ENCODE results near the gene C6orf47. TPM values are rescaled to one million over a fixed set of nuclear protein-coding genes. Genes with fewer than 3 reads are reported as not detected.

The C6orf47 gene
- total RNA-seq, 3 donors from 2014 or later (not counting 1 experiment from before 2014, with no cell fraction given): 25.9 to 29.9 (median 27.4) TPM

GRCh38 chr6:31680226-31681134, 19.9 kb upstream of the C6orf47 start, which contains the start of gene LY6G5C:
Gene LY6G5C, minus strand, starts transcription at chr6:31681067. Its CDS starts 694 bp downstream, at chr6:31680373.
- Mint-ChIP-seq H3K36me3 (no peaks in the 10 kb centered on the region), H3K4me1 (peaks cover 19 to 23% of the 10 kb centered on the region in 2 donors), H3K4me3 (peak within 1 kb of the TSS; percentile 93), H3K27ac (peak within 1 kb of the TSS; percentile 78 to 79), H3K9me3 (no peaks in the 10 kb centered on the region), H3K27me3 (ENCODE audit: low read depth in 2 of 2) (peaks cover 0 to 3% of the 10 kb centered on the region in 2 donors)
- no peaks in the 10 kb centered on the region for H3K27me3 ChIP-seq (ENCODE audit: control insufficient read depth, insufficient read depth, low read length)
- peak within 1 kb of the TSS; percentile 56 for H3K4me3 ChIP-seq (ENCODE audit: low read length)
- peak; percentile 58 to 80 for DNase-seq
- intact Hi-C loops (cut with micrococcal nuclease): loop anchor here (1.0 to 5.0 kb wide), 2 partner anchors 57 to 150 kb away; partner anchors contain the start of gene CLIC1
- peak; percentile 64 for TF ChIP-seq CTCF (IDR thresholded peaks at IDR 0.05)
- no peaks in the 10 kb centered on the region for H3K9me3 ChIP-seq (ENCODE audit: control insufficient read depth, insufficient read depth, low read length)
- peaks cover 30% of the 10 kb centered on the region for H3K4me1 ChIP-seq (ENCODE audit: control insufficient read depth, insufficient read depth, low read length)
- peak; percentile 83 to 89 (median 86) for ATAC-seq
- H3K36me3 ChIP-seq (ENCODE audit: control insufficient read depth, insufficient read depth, low read length): no peaks in the 10 kb centered on the region
- 11% methylated on average over 17 of the region's 17 CpGs for WGBS (ENCODE audit: insufficient coverage)
- peak within 1 kb of the TSS; percentile 14 for H3K27ac ChIP-seq (ENCODE audit: low read length)

- Mint-ChIP-seq H3K4me1 (peaks cover 19 to 23% of the 10 kb centered on the region in 2 donors), H3K9me3 (no peaks in the 10 kb centered on the region), H3K27me3 (ENCODE audit: low read depth in 2 of 2) (peaks cover 0 to 3% of the 10 kb centered on the region in 2 donors), H3K4me3 (no peak overlapping the region), H3K36me3 (no peaks in the 10 kb centered on the region), H3K27ac (peak overlapping the region in 1 of 2 donors; percentile 19)
- no peak for TF ChIP-seq CTCF (IDR thresholded peaks at IDR 0.05)
- Histone ChIP-seq H3K4me3 (ENCODE audit: low read length) (no peak overlapping the region), H3K27me3 (ENCODE audit: control insufficient read depth, insufficient read depth, low read length) (no peaks in the 10 kb centered on the region), H3K36me3 (ENCODE audit: control insufficient read depth, insufficient read depth, low read length) (no peaks in the 10 kb centered on the region), H3K9me3 (ENCODE audit: control insufficient read depth, insufficient read depth, low read length) (no peaks in the 10 kb centered on the region), H3K27ac (ENCODE audit: low read length) (no peak overlapping the region), H3K4me1 (ENCODE audit: control insufficient read depth, insufficient read depth, low read length) (peaks cover 24% of the 10 kb centered on the region)
- WGBS (ENCODE audit: insufficient coverage): 71% methylated on average over 8 of the region's 8 CpGs
- ATAC-seq (no peak), DNase-seq (no peak)
- intact Hi-C loops (cut with micrococcal nuclease): no loop called here
Observed at GRCh38 chr6:31677955-31678354, 17.4 kb upstream of the C6orf47 start.

GRCh38 chr6:31676904-31677303, 16.3 kb upstream of the C6orf47 start:
- H3K9me3 ChIP-seq (ENCODE audit: control insufficient read depth, insufficient read depth, low read length): no peaks in the 10 kb centered on the region
- no peak overlapping the region for H3K4me3 ChIP-seq (ENCODE audit: low read length)
- Mint-ChIP-seq H3K4me1 (peaks cover 19 to 23% of the 10 kb centered on the region in 2 donors), H3K36me3 (no peaks in the 10 kb centered on the region), H3K27ac (no peak overlapping the region), H3K4me3 (peak overlapping the region; percentile 35), H3K9me3 (no peaks in the 10 kb centered on the region), H3K27me3 (ENCODE audit: low read depth in 2 of 2) (peaks cover 0 to 3% of the 10 kb centered on the region in 2 donors)
- no peaks in the 10 kb centered on the region for H3K27me3 ChIP-seq (ENCODE audit: control insufficient read depth, insufficient read depth, low read length)
- 94% methylated on average over 5 of the region's 6 CpGs for WGBS (ENCODE audit: insufficient coverage)
- H3K27ac ChIP-seq (ENCODE audit: low read length): no peak overlapping the region
- H3K4me1 ChIP-seq (ENCODE audit: control insufficient read depth, insufficient read depth, low read length): peaks cover 20% of the 10 kb centered on the region
- no peak for TF ChIP-seq CTCF (IDR thresholded peaks at IDR 0.05)
- DNase-seq: no peak
- H3K36me3 ChIP-seq (ENCODE audit: control insufficient read depth, insufficient read depth, low read length): peaks cover 7% of the 10 kb centered on the region
- ATAC-seq: no peak
- intact Hi-C loops (cut with micrococcal nuclease): no loop called here
